NT2/D1 (cell line): ENCODE measurements around the gene NLRP7.

Experiments used
- SUZ12 ChIP-seq: IDR thresholded peaks from 2 replicates; pipeline ENCODE4 v1.6.1; 2011; ENCODE audit not compliant: insufficient read length, insufficient read depth; ENCODE audit errors: extremely low read depth
- YY1 ChIP-seq: IDR thresholded peaks from 2 replicates; pipeline ENCODE4 v1.6.1; 2011; ENCODE audit not compliant: insufficient read length, insufficient read depth
- ZNF274 ChIP-seq: IDR thresholded peaks from 2 replicates; pipeline ENCODE4 v1.6.1; 2011; ENCODE audit warnings: mild to moderate bottlenecking, low read depth, low read length

- no peak for TF ChIP-seq SUZ12
- TF ChIP-seq ZNF274, result no peak
- no peak for TF ChIP-seq YY1
These were observed 48.2 kb upstream of the NLRP7 start for GRCh38 chr19:54995561-54995960.
